Measurements from ENCODE around the gene KIAA1217. TPM values are rescaled to one million over a fixed set of nuclear protein-coding genes. Genes with fewer than 3 reads are reported as not detected.

KIAA1217 gene
- total RNA-seq, 4 donors from 2014 or later: 12.7 to 156 (median 34.8) TPM

DNA sequence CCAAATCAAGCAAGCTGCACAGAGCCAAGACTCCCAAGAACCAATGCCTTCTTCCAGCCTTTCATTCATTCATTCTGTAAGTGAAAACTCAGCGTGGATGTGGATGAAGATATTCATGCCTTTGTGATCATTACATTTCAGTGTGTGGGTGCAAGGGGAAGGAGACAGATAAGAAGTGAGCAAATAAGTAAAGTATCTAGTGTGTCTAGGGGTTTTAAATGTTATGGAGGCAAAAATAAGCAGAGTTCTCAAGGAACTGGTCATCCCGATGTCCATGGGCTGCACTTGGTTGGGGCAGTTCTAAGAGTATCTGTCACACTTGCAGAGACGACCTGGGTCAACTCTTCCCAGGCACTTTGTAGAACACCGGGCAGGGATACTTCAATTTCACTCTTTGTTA lies 149.1 kb downstream of the KIAA1217 start:
- TF ChIP-seq, protein P1, sequence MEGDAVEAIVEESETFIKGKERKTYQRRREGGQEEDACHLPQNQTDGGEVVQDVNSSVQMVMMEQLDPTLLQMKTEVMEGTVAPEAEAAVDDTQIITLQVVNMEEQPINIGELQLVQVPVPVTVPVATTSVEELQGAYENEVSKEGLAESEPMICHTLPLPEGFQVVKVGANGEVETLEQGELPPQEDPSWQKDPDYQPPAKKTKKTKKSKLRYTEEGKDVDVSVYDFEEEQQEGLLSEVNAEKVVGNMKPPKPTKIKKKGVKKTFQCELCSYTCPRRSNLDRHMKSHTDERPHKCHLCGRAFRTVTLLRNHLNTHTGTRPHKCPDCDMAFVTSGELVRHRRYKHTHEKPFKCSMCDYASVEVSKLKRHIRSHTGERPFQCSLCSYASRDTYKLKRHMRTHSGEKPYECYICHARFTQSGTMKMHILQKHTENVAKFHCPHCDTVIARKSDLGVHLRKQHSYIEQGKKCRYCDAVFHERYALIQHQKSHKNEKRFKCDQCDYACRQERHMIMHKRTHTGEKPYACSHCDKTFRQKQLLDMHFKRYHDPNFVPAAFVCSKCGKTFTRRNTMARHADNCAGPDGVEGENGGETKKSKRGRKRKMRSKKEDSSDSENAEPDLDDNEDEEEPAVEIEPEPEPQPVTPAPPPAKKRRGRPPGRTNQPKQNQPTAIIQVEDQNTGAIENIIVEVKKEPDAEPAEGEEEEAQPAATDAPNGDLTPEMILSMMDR (IDR thresholded peaks at IDR 0.05): no peak
- ATAC-seq (ENCODE audit: low FRiP score): no peak
- DNase-seq (ENCODE audit: low spot score): no peak

DNA sequence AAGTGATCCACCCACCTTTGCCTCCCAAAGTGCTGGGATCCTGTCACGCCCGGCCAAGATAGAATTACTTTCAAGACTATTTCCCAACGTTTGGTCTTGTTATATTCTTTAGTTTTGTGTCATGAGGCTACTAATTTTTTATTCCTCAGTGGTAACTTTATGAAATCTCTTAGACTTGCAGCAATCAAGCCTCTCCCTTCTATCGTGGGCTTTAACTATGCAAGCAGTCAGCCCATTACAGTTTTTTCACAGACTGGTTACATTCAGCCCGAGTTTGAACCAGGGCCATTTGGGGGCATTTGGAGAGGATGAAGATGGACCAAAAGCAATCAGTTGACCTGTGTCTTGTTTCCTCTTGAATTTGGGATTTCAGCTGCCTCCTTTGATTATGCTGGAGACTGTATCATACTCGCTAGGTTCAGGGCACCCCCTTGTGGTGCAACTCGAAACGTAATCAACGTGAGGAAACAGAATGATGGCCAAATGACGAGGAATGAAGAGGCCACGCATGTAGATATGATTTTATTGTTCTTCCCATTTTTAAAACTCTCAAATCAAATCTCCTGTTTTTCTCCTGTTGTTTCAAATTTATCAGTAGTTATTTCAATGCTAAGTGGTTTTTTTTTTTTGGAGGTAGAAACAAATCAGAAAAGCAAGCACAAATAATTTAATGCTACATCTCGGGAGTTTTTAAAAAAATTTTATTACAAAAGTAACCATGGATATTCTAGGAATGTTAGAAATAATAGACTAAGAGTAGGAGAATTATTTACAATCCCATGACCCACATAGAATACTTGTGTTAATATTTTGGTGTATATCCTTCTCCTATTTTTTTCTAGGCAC lies 151.6 kb downstream of the KIAA1217 start:
- ATAC-seq (ENCODE audit: low FRiP score): no peak
- DNase-seq (ENCODE audit: low spot score): peak; percentile 76
- TF ChIP-seq, protein P1 (IDR thresholded peaks at IDR 0.05): no peak

DNA sequence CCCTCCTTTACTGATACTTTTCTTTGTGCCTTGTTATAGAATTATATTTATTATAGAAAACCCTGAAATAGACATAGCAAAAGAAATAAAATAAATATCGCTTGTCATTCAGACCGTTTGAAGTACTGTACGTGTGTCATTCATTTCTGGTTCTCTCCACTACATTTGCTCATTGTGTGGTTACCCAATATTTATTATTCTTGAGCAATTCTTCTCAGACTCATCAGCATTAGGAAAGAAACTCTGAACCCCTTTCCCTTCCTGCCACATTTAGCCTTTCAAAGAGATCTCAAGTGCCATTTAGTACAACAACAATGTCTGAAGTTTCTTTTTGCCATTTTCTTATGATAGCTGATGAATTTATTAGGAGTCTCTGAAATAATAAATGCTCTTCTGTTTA lies 154.1 kb downstream of the KIAA1217 start:
- DNase-seq (ENCODE audit: low spot score) (no peak), ATAC-seq (ENCODE audit: low FRiP score) (peak; percentile 66)
- TF ChIP-seq, protein P1 (IDR thresholded peaks at IDR 0.05): no peak

DNA sequence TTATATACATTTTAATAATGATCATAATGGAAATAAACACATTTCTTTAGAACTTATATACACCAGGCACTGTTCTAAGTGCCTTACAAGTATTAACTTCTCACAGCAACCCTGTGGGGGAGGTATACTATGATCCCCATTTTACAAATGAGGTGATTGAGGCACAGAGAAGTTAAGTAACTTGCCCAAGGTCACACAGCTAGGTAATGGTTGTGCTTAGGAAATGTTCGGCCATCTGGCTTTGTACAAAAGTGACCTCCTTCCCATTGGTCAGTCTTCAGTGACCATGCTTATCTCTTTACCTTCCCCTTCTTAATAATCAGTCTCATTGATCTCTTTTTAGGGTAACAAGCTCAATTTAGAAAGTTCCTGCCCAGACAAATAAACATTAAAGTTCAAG lies 158.8 kb downstream of the KIAA1217 start:
- TF ChIP-seq, protein P1 (IDR thresholded peaks at IDR 0.05): no peak
- no peak for ATAC-seq (ENCODE audit: low FRiP score)
- DNase-seq (ENCODE audit: low spot score): no peak

DNA sequence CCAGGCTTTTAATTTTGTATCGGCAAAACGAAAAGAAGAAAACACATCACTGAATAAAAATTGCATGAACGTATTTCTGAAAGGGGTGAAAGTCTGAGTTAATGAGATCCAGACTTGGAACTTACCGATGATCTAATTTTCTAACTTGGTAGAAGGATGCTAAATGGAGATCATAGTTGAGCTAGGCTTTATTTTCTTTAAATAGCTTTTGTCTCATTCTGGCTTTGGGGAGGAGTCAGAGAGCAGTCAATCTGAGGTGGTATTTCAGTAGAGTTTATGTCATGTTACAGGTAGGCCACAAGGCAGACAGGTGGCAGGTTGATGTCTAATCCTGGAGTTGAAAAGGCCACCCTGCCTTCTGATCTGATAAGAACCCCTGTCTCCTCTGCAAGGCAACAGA lies 161.9 kb downstream of the KIAA1217 start:
- no peak for ATAC-seq (ENCODE audit: low FRiP score)

DNA sequence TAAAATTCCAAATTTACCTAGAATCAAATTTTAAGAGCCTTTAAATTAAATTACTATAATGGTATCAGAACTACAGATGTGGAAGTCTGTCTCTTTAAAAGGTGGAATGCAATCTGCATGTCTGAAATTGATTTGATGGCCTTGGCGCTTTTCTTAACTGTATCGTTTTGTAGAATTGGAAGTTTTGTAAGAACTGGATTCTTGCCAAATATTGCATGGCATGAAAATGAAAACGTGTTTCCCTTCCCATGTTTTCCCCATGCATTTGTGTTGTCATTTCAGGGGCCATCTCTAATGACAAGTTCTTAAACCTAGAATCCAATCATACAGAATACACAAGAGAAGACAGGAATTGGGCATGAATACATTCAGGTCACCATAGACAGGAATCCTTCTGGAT lies 162.5 kb downstream of the KIAA1217 start:
- ATAC-seq (ENCODE audit: low FRiP score) (no peak), DNase-seq (ENCODE audit: low spot score) (no peak)
- TF ChIP-seq, protein P1 (IDR thresholded peaks at IDR 0.05): no peak

More for the DNA sequence above, 161.9 kb downstream of the KIAA1217 start:
- no peak for DNase-seq (ENCODE audit: low spot score)
- TF ChIP-seq, protein P1 (IDR thresholded peaks at IDR 0.05): no peak
